Measurements from ENCODE around the gene GGCX. TPM values are rescaled to one million over a fixed set of nuclear protein-coding genes. Genes with fewer than 3 reads are reported as not detected.

GGCX gene
- total and polyA plus RNA-seq, 2 of the 13 experiments (the other 11 are each of a cell fraction or from before 2014, with no cell fraction given): 72.5 to 103 TPM

DNA sequence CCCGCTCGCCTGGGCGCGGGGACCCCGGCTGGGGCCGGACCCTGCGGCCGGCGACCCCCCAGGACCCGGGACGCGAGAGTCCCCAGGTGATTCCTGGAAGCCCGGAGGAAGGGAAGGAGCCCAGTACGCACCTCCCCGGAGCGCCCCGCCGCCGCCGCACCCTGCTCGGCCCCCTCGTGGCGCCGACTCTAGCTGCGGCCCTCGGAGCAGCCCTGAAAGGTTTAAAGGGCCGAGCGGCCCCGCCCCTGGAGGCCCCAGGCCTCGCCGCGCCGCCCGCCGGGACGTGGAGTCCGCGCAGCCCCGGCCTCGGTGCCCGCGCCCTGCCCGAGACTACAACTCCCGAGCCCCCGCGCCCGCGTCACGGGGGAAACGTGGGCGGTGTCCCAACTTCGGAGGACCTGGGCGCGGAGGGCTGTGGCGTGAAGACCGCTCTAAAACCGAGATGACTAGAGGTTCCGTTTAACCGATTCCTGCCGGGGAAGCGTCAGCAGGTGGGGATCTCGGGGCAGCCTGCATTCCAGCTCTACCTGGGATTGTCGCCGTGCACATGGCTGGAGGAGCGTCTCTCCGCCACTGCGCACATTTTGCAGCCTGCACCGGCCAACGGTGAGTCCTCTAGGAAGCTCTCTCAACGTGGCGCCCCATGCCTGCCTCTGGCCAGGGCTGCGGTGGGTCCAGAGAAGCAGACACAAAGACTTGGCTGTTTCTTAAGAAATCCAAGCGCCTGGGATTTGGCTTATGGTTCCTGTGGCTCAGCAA lies 41.4 kb upstream of the GGCX start, which contains the start of gene TMEM150A (continued):
- no peak for TF ChIP-seq ZNF318 (CRISPR knock-in tag; IDR thresholded peaks at IDR 0.05)
- no peak for TF ChIP-seq NFE2L2 (IDR thresholded peaks at IDR 0.05; ENCODE audit: low read length)
- TF ChIP-seq, protein P1, sequence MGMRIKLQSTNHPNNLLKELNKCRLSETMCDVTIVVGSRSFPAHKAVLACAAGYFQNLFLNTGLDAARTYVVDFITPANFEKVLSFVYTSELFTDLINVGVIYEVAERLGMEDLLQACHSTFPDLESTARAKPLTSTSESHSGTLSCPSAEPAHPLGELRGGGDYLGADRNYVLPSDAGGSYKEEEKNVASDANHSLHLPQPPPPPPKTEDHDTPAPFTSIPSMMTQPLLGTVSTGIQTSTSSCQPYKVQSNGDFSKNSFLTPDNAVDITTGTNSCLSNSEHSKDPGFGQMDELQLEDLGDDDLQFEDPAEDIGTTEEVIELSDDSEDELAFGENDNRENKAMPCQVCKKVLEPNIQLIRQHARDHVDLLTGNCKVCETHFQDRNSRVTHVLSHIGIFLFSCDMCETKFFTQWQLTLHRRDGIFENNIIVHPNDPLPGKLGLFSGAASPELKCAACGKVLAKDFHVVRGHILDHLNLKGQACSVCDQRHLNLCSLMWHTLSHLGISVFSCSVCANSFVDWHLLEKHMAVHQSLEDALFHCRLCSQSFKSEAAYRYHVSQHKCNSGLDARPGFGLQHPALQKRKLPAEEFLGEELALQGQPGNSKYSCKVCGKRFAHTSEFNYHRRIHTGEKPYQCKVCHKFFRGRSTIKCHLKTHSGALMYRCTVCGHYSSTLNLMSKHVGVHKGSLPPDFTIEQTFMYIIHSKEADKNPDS (CRISPR knock-in tag; IDR thresholded peaks at IDR 0.05): peak; percentile 80
- TF ChIP-seq RBM39 (IDR thresholded peaks at IDR 0.05; ENCODE audit: low read depth, low read length, poor library complexity, severe bottlenecking): peak; percentile 89
- no peak; the same call in 1 of the 2 replicates for TF ChIP-seq CENPBD1 (CRISPR knock-in tag; IDR thresholded peaks at IDR 0.05; ENCODE audit: borderline replicate concordance, low read depth)
- TF ChIP-seq ZNF20 (CRISPR knock-in tag; IDR thresholded peaks at IDR 0.05): no peak
- TF ChIP-seq ZNF138 (CRISPR knock-in tag; IDR thresholded peaks at IDR 0.05; ENCODE audit: low read depth): no peak
- TF ChIP-seq ZNF136 (CRISPR knock-in tag; IDR thresholded peaks at IDR 0.05; ENCODE audit: low read depth): 0 out of 2 replicates have a peak, but pooled peaks have one; percentile 41
- peak in 1 of 2 experiments; percentile 34; a peak in 1 of 4 replicates for TF ChIP-seq EP300 (IDR thresholded peaks at IDR 0.05; ENCODE audit: low read depth in 2 of 2, low read length in 2 of 2)
- TF ChIP-seq EP300 (CRISPR knock-in tag; IDR thresholded peaks at IDR 0.05; ENCODE audit: borderline replicate concordance): no peak
- TF ChIP-seq ZNF329 (CRISPR knock-in tag; IDR thresholded peaks at IDR 0.05; ENCODE audit: low read depth): peak; percentile 69; the same call in 1 of the 2 replicates
- TF ChIP-seq ZNF431 (CRISPR knock-in tag; IDR thresholded peaks at IDR 0.05; ENCODE audit: borderline replicate concordance, low read depth): 0 out of 2 replicates have a peak, but pooled peaks have one; percentile 13
- TF ChIP-seq KMT2A (CRISPR knock-in tag; IDR thresholded peaks at IDR 0.05): no peak; the same call in 1 of the 2 replicates
- TF ChIP-seq ZKSCAN8 (CRISPR knock-in tag; IDR thresholded peaks at IDR 0.05; ENCODE audit: borderline replicate concordance): no peak
- TF ChIP-seq ZNF260 (CRISPR knock-in tag; IDR thresholded peaks at IDR 0.05; ENCODE audit: borderline replicate concordance, low read depth): no peak
- no peak for TF ChIP-seq ZNF543 (CRISPR knock-in tag; IDR thresholded peaks at IDR 0.05)
- peak; percentile 4; the same call in 1 of the 2 replicates for TF ChIP-seq CHD2 (IDR thresholded peaks at IDR 0.05; ENCODE audit: low read depth, low read length)
- no peak for TF ChIP-seq ZNF674 (CRISPR knock-in tag; IDR thresholded peaks at IDR 0.05; ENCODE audit: low read depth)
- TF ChIP-seq BRCA1 (CRISPR knock-in tag; IDR thresholded peaks at IDR 0.05): no peak

Measured in HepG2 (cell line).